ENCODE results near the gene DHFR.
"Not testable (repeated sequence)": the region's sequence is repeated elsewhere in the genome, so short reads cannot be mapped to it uniquely, and the experiment has no call there.

Gene DHFR

GRCh38 chr5:80597500-80597899, 57.3 kb downstream of the DHFR start:
- DNase-seq (ENCODE audit: low read depth), result no peak

DNA sequence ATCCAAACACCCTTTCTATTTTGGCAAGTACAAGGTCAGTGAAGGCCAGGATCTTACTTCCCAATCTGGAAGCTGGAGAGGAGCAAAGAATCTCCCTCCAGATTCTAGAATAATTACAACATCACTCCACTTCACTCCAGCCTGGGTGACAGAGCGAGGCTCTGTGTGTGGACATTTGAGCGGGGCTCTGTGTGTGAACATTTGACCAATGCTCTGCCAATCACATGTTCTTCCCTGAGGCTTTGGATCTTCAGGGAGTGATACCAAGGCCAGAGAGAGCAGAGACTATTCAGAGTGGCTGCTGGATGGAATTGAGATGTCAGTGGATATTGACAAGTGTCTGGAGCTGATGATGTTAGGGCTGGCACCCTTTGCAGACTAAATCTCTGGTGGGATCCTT, 60.0 kb downstream of the DHFR start:
- DNase-seq (ENCODE audit: low read depth), result no peak

- no peak for DNase-seq (ENCODE audit: low read depth)
These were observed 62.0 kb downstream of the DHFR start for GRCh38 chr5:80592761-80593160.

- DNase-seq (ENCODE audit: low read depth), result no peak
These were observed 62.7 kb downstream of the DHFR start for GRCh38 chr5:80592105-80592504.

DNA sequence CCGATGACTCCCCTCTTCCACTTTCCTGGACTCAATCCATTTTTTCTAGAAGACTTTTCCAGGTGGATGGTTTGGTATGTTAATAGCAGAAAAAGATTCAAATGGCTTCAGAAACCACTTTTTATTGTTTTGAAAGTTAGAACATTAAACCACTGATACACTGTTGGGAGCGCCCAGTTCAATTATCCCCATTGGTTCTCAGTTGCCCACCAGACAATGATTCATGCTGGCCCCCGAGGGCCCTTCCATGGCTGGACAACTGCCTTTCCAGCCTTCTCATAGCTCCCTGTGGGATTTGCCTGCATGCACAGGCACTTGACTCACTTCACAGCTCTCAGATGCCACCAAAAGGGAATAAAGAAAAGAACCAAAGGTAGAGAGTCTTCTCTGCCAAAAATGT, 63.4 kb downstream of the DHFR start:
- DNase-seq (ENCODE audit: low read depth), result no peak

DNA sequence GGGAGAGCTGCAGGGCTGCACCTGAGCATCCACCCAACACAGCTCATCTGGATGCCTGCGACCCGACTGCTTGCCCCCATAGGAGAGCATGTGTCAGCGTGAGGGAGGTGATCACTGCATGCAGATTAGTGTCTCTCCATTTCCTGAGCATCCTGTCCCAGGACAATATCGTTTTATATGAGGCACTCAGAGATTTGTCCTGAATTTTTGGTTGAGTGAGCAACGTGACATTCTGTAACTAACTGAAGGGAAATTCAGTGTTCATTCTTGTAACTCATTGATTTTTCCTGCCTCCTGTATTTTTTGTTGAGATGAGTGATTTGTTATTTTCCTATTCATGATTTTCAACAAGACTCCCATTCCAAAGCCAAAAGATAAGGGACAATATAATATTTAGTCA, 64.0 kb downstream of the DHFR start:
- DNase-seq (ENCODE audit: low read depth), result no peak

DNA sequence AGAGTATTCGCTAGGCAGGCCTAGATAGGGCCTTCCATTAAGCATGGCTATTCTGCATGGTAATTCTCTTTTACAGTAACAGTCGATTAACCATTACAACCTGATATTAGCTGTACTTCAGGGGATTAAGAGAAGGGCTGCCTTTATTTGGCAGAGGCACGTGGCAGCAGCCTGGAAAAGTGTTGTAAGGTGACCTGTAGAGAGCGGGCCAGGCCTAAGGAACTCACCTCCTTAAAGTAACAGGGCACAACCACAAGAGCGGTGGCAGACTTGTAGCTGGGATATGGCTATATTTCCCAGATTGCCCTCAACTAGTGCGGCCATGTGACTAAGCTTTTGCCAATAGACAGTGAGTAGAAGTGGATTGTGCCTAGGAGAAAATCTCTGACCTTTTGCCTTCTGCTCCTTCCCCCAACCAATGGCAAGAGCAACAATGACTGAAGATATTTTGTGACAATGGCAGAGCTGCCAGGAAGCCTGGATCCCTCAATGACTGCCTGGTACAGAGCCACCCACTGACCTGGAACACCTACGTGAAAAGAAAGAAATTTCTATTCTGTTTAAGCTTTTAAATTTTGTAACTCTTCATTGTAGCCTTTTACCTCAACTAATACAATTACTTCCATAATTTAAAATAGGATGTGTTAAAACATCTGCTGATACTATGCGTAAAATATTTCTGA, 65.8 kb downstream of the DHFR start:
- DNase-seq (ENCODE audit: low read depth), result no peak

GRCh38 chr5:80584770-80585169, 70.0 kb downstream of the DHFR start:
- DNase-seq (ENCODE audit: low read depth), result no peak

GRCh38 chr5:80580291-80580690, 74.5 kb downstream of the DHFR start:
- DNase-seq (ENCODE audit: low read depth), result not testable (repeated sequence)

- no peak for DNase-seq (ENCODE audit: low read depth)
These were observed 75.7 kb downstream of the DHFR start for GRCh38 chr5:80579050-80579449.

DNA sequence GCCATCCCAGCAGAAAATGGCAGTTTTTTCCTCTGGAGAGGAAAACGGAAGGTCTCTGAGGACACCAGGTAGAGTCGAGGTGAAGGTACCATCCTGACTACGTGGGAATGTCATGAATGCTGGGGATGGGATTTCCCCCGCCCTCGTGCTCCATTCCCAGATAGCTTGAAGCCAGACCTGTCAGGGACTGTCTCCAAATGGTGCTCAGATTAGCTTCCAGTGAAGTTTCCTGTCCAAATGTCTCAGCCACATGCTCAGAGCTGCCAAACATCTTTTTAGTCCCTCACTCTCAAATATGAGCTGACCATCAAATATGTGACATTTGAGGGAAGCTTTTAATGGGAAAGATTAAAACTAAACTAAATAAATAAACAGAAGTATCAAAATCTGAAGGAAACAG, 77.1 kb downstream of the DHFR start:
- DNase-seq (ENCODE audit: low read depth), result no peak

DNA sequence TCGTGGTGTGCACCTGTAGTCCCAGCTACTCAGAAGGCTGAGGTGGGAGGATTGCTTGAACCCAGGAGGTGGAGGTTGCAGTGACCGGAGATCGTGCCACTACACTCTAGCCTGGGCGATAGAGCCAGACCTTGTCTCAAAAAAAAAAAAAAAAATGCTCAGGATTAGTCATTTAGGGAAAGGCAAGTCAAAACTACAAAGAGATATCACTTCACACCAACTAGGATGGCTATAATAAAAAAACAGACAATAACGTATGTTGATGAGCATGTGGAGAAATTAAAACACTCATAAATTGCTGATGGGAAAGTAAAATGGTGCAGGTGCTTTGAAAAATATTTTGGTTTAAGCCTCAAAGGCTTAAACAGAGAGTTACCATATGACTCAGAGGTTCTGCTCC, 78.4 kb downstream of the DHFR start:
- DNase-seq (ENCODE audit: low read depth), result no peak

Measured in fibroblast of the conjunctiva (primary cell).